GM03348 (cell line): ENCODE data around the gene DEFB113.
"Not testable (repeated sequence)": the region's sequence is repeated elsewhere in the genome, so short reads cannot be mapped to it uniquely, and the experiment has no call there.

Experiments
- DNase-seq: peaks from one replicate; pipeline ENCODE4 v3.0.0; 2012; ENCODE audit warnings: low spot score

Gene DEFB113, protein sequence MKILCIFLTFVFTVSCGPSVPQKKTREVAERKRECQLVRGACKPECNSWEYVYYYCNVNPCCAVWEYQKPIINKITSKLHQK

DNA sequence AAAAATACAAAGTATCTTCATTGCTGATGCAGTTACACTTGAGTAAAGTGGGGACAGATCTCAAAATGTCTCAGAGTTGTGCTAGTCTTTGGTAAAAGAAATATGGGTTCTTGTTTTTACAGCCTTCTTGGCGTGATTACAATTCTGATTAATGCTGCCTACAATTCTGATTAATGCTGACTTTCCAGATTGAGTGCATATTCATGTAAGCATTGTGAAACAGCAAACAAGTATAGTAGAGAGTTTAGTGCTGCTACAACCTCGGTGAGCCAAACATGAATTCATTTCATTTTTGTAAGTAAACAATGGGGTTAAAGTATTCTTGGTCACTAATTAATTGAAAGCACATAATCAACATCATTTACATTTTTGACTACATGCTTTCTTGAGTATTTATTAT lies at the start of gene DEFB113:
TSS of gene DEFB113 (minus strand) at position 21 of the 400 bp plus-strand sequence. CDS start at position 21, 0 bp downstream.
- no peak for DNase-seq

DNA sequence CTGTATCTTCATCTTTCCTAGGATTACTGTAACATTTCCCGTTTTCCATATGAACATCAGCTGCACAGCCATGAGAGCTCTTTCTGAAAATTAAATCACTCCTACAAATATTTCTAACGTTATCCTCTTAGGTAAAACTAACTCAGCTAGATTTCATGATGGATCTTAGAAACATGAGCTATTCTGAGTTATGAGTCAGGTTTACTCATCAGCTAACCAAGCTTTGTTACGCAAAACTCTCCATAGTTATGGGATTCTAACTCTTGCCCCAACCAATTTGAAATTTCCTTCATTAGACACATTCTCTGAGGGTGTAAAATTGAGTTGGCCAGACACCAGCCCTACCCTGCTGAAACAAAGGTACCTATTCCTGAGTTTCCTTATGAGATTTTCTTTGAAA lies 38.4 kb upstream of the DEFB113 start:
- DNase-seq = peak; percentile 6

DNA sequence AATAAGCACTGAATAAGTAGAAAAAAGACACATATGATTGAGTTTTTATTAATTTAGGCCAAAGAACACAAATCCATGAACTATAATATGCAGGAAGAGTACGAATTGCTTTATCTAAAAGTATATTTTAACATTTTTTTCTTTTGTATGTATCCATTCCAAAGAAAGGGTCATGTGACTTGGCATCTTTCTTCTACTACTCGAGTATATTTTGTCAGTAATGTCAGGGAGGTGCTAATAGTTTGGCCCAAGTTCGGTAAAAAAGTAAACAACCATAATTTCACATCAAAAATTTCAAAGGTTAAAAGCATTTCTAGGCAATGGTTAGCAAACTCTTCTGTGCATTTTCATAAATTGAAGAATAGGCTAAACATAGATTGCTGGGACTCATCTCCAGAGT lies 33.7 kb upstream of the DEFB113 start:
- DNase-seq = no peak

DNA sequence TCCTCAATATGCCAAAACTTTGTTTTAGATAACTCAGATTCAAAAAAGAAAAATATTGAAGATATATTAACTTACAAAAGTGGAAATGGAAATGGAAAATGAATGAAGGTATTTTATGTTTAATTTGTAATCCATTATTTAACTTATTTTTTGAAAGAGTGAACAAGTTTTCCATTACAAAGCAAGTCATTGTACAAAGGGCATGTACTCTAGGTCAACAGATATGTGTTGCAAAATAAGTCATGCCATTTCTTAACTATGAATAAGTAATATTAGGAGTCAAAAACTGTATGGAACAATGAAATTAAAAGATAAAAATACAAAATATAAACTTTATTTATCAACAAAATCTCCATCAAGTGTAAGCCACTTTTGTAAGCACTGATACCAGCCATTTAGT lies 25.9 kb upstream of the DEFB113 start:
- DNase-seq = no peak

DNA sequence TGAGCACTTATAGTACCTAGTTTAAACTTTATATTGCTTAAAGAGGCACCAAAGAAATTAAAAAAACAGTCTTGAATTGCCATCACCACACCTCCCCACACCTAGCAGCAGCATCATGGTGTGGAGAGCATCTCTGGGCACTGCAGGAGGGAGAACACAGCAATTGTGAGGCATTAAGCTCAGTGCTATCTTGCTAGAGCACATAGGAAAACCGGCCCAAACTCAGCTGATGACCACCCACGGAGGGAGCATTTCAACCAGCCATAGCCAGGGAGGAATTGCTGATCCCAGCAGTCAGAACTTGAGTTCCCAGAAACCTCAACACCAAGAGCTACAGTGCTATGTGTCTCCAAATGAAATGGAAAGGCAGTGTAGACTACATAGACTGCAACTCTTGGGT lies 19.5 kb upstream of the DEFB113 start:
- no peak for DNase-seq

DNA sequence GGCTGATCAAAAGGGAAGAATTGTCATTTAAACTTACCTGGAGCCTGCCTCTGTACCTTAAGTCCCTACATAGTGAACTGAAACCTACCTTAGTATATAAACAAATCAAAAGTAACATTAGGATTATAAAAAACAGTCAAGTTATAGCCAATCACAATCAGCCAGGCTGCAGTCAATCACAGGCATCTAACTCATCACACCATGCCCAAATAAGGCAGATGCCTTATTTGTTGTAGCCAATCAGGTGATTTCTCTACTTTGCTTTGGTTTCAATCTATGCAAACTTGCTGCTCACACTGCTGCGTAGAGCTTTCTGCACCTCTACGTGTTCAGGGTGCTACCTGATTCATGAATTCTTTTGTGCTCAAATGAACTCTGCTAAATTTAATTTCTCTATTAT lies 18.3 kb upstream of the DEFB113 start:
- no peak for DNase-seq

DNA sequence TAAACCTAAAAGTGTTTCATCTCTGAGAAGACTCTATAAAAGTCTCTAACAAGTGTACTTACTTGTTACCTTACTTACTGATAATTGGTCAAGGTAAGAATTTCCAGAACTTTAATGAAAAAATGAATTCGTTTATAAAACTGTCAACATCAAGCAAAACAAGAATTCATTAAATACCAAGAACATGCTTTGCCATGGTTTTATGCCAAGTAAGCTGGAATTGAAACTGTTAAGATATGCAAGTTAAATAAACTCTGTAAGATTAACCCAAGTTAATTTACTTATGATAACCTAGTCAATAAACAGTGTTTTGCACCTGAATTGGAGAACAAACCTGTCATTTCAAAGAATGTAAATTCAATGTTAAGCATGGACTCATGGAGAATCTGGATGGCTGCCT lies 17.1 kb upstream of the DEFB113 start:
- DNase-seq = no peak

DNA sequence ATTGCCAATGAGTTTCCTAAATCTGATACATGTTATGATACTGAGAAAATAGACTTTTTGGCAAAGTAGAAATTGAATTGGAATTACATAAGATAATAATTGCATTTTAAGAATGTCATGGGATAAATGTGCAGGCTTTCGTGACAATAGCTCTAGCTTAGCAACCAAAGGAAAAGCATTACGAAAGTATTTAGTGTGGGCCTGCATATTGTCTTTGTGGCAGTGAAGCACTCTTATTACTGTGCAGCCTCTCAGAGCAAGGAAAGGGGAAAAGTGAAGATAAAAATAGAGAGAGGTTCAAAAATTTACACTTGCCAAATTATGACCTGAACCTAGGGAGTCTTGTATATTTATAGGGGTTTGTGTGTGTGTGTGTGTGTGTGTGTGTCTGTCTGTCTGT lies 12.6 kb upstream of the DEFB113 start:
- DNase-seq = no peak

DNA sequence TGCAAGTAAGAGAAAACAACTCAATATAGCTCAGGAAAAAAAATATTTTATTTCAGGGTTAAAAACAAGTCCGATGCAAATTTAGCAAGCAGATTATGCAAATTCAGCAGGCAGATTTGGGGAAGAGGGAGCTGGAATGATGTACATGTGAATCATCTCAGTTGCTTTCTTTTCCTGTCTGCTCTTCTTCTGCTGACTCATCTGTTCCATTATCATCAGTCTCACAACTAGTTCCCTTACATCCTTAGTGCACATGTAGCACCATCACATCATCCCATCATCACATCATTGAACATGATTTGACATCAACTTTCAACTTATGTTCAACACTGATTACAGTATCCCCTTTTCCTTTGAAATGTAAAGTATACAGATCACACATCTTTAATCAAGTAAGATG lies 11.5 kb upstream of the DEFB113 start:
- no peak for DNase-seq

DNA sequence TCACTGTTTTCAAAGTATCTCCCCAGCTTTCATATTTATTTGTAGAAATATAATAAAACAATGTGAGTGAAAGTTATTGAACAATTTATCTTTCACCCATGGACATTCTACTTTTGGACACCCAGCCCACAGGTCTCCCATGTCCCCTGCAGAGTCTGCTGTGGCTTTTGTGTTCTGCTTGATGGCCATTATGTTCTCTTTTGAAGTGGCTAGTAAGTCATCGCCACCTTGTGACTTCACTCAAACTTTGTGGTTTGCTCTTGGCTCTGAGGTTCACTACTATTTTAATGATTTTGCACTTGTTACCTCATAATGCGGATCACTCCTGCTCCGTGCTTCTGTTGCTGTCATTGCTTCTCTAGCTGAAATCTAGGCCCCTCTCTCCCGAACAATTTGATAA lies 10.2 kb upstream of the DEFB113 start:
- DNase-seq = no peak

DNA sequence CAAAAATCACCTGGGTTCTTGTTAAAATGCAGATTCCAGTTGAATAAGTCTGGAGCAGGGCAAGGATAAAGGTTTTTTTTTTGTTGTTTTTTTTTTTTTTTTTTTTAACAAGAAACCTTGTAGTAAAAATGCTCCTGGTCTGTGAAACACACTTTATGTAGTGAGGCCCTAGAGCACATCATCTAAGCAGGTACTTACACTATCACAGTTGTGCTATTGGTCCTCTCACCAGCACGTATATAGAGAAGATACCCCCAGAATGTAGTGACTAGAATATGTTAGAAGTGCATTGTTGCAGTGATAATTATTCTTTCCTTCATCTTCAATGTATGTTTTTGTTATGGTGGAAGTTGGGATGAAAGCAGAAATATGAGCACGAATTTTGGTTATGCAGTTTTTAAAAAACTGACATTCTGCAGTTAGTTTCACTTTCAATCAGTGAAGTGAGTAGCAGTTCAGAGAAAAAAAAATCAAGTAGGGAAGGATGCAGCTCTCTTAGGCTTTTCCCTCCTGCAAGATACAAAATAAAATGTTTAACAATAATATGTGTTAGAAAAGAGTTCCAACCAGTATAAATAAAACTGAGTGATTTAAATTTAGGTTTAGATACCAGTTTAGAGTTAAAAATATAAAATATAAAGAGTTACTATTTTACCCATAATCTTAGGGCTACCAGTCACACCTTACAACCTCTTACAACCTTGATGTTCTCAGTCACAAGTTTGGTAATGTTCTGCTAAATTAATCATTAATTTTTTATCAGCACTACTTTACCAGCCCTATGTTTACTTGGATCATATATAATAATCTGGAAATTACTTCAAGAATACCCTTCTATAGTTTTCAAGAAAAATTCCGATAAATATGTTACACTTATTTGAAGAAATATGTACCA lies 9.2 kb upstream of the DEFB113 start:
- no peak for DNase-seq

DNA sequence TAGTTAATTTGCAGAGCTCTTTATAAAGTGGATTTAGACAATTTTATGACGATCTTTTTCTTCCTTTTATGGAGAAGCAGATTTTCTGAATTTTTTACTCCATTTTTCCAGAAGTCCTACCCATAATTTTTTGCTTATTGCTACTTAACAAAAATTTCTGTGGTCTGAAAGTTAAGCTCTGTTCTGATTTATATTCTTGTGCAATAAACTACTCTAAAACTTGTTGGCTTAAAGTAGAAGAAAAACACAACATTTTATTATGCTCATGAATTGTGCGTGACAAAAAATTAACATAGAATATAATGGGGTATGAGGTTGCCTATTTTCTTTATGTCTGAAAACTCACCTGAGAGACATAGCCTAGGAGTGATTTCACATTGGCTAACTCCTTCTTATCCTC lies 2.6 kb downstream of the DEFB113 start:
- no peak for DNase-seq

DNA sequence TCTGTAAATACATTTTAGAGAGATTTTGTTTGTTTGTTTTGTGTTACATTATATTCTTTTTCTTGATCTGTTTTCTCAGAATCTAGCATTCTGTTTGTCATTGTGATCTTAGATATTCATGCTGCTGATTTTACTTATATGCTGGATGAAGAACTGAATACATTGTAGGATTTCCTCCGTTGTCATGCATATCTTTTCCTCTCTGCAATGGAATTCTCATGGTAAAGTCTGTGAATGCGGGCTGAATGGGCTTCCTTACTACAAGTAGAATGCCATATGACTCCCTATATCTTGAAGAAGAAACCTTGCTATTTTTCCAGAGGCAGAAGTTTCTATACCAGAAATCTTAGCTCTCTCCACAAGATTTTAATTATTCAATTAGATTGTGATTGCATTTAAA lies 3.1 kb downstream of the DEFB113 start:
- no peak for DNase-seq

DNA sequence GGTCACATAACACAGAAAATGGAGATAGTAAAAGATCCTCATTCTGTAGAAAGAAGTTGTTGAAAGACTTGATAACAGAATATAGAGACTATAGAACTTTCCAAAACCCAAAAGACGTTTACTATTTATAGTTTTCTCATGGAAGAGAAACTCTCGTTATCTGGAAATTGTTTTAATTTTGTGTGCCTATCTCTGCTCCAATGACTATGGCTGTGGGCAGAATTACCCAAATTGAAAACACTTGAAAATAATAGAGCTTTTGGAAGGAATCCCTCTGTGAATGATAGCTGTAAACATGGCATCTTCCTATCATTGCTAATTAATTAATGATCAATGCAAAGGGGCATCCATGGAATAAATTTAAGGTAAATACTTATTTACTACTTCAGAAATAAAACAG lies 5.4 kb downstream of the DEFB113 start, which contains the start of gene DEFB114:
TSS of gene DEFB114 (minus strand) at position 101 of the 400 bp plus-strand sequence. CDS start at position 42, 59 bp downstream.
- no peak for DNase-seq

DNA sequence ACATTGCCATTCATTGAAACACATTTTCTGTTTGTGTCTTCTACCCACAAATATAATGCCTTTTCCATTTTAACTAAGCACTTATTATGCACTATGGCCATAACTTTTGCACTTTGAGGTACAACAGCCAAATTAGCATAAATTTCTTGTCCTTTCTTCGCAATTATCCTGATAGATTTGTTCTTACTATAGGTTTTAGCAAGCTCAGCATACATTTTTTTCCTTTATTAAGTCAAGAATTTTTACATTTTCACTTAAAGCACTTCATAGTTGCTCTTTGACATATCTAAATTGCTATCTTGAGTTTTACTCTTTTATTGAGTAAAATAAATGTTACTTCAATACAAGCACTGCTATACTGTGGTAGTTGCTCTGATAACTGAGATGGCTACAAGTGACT lies 11.2 kb downstream of the DEFB113 start:
- DNase-seq = no peak

DNA sequence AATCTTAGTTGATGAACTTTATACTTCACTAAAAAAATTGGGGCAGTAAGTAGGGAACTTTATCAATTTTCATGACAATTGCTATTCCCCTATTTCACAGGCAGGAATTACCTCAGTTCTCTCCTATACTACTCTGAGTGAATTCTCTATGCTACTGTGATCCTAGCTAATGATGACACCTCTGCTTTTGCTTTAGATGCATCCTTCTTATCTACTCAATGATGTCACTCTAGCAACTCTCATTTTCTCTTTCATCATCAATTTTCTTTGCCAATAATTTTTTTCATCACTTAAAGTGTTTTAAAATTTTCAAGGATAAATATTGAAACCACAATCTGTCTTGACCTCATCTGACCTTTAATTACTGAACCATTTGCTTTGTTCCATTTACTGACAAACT lies 13.6 kb downstream of the DEFB113 start:
- no peak for DNase-seq

DNA sequence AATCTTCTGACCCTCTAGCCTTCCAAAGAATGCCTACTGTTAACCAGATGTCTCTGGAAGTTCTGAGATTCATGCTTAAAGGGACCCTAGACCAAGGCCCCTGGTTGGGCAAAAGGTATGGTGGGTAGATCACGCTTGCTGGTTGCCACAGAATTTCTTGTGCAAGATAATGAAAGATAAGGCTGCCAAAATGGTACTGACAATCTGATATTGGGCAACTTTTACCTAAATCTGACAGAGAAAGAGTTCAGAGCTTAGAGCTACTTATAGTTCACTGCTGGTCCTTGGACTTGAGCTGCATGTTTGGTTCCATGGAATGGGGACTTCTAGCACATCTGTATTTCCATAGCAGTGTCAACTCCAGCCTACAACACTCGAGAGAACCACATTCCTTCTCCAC lies 17.5 kb downstream of the DEFB113 start:
- no peak for DNase-seq

DNA sequence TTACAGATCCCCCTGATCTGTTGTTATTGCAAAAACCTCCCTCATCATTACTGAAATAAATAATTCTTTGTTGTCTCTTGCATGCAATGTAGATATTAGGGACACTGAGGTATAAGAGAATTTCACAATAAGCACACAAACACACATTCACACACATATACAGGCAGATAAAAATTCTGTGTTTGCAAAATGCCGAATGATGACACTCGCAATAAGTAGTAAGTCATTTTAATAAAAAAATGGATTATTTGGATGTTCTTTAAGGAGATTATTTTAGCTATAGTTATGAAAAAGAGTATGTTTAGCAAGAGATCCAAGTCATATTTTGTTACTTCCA lies 19.0 kb downstream of the DEFB113 start:
- no peak for DNase-seq

DNA sequence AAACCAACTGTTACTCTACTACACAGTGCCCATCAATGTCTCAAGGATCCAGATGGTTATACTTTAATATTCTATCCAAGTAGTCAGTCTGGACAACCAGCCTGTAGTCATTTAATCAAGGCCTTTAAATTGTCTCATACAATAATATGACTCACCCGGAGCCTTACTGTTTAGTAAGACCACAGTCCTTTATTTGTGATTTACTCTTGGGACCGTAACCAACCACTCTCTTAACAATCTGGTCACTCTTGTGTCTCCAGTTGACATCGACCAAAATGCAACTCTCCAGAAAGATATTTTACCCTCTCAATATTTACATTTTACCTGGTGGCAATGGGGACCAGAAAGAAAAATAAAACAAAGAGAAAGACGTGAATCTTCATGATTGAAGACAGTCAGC lies 20.4 kb downstream of the DEFB113 start:
- no peak for DNase-seq

DNA sequence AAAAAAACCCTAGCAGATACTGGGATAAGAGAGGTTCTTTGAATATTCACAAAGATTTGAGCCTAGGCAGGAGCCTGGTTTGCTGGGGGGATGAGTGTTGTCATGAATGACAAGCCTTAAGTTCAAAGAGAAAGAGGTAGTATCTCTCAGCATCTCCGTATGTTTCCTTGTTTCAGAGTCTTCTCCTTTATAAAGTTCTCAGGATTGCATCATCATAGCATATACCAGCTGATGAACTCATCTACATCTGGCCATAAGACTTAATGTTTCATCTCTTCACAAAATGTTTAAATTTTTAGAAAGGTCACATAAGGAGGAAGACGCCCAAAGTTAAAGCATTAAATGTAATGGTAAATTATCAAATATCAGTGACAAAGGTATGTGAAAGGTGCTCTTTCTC lies 22.6 kb downstream of the DEFB113 start:
- DNase-seq = no peak

DNA sequence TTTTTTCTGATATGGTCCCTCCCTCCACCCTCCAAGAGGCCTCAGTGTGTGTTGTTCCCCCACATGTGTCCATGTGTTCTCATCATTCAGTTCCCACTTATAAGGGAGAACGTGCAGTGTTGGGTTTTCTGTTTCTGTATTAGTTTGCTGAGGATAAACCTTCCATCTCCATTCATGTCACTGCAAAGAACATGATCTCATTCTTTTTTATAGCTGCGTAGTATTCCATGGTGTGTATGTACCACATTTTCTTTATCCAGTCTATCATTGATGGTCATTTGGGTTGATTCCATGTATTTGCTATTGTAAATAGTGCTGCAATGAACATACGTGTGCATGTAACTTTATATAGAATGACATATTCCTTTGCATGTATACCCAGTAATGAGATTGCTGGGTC lies 25.4 kb downstream of the DEFB113 start:
- not testable (repeated sequence) for DNase-seq

DNA sequence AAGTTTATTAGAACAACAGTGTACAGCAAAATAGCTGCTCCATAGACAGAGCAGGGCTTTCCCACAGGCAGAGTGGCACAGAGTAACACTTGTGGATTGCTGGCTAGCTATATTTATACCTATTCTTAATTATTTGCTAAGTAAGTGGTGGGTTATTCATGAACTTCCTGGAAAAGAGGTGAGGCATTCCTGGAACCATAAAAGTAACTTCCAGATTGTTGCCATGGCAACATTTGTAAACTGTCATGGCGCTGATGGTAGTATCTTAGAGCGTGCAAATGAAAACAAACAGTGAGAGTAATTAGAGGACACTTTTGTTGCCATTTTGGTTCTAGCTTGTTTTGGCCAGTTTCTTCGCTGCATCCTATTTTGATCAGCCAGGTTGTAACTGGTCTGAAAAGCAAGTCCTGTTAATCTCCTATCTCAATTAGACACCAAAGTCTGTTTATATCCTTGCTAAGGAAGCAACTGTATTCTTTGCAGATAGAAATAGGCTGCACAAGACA lies 29.4 kb downstream of the DEFB113 start:
- no peak for DNase-seq

DNA sequence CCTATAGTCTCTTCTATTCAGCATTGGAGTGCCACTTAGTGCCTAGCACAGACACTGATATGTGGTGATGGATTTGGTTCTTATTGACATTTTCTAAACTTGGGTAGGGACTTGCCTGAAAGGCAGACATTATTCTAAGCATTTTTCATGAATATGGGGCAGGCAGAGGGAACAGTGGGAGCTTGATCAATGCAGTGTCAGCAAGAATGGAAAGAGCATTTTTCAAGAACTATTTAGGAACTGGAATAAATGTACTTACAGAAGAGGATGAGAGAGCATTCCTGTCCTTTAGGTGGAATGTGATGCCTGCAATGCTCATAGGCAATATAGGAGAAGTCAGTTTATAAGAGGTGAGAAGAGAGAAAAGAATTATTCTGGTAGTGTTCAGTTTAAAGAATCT lies 31.6 kb downstream of the DEFB113 start:
- DNase-seq = no peak

DNA sequence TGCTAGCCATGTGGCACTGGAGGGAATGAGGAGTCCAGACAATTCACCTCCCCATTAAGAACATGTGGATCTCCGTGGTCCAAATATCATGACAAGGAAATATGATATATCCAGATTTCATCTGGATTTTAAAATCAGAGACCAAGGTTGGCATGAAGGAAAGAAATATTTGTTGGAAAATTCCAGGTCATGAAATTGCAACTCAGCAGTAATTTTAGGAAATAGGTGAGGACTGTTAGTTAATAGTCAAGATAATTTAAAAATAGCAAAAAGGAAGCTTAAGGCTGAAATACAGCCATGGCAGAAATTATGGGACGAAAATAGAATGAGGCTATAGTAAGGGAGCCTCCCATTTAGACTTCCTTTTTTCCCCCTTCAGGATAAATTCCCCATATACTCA lies 32.4 kb downstream of the DEFB113 start:
- no peak for DNase-seq
